CD4-positive, alpha-beta T cell treated with Interleukin-21 for 1 hour (primary cell): ENCODE data around the gene TMEM86B.
"Not testable (repeated sequence)": the region's sequence is repeated elsewhere in the genome, so short reads cannot be mapped to it uniquely, and the experiment has no call there.

Source experiments
- DNase-seq: peaks from one replicate; pipeline ENCODE4 v3.0.0-alpha.2; 2020

The TMEM86B gene

GRCh38 chr19:55241935-55242464 is 13.4 kb upstream of the TMEM86B start:
- DNase-seq, result no peak

- no peak for DNase-seq
Measured at GRCh38 chr19:55241143-55241934, 12.8 kb upstream of the TMEM86B start.

GRCh38 chr19:55240713-55241020 is 12.1 kb upstream of the TMEM86B start:
- no peak for DNase-seq

- no peak for DNase-seq
Measured at GRCh38 chr19:55239004-55239403, 10.4 kb upstream of the TMEM86B start.

- DNase-seq, result no peak
Measured at GRCh38 chr19:55238030-55238429, 9.5 kb upstream of the TMEM86B start.

GRCh38 chr19:55232986-55233385 is 4.4 kb upstream of the TMEM86B start:
- DNase-seq, result no peak

- no peak for DNase-seq
Measured at GRCh38 chr19:55232286-55232602, 3.7 kb upstream of the TMEM86B start.

- no peak for DNase-seq
Measured at GRCh38 chr19:55231391-55232285, 3.1 kb upstream of the TMEM86B start.

GRCh38 chr19:55230780-55231179 is 2.2 kb upstream of the TMEM86B start:
- DNase-seq, result no peak

- no peak for DNase-seq
Measured at GRCh38 chr19:55230329-55230728, 1.8 kb upstream of the TMEM86B start.

- no peak for DNase-seq
Measured at GRCh38 chr19:55229789-55230182, 1.2 kb upstream of the TMEM86B start.

GRCh38 chr19:55229145-55229788 is 704 bp upstream of the TMEM86B start:
- no peak for DNase-seq

GRCh38 chr19:55228015-55228391 is 560 bp downstream of the TMEM86B start:
- DNase-seq, result no peak

GRCh38 chr19:55227241-55228014 is 1.1 kb downstream of the TMEM86B start:
- DNase-seq, result no peak

GRCh38 chr19:55226788-55227187 is 1.8 kb downstream of the TMEM86B start:
- no peak for DNase-seq

GRCh38 chr19:55226273-55226672 is 2.3 kb downstream of the TMEM86B start:
- DNase-seq, result no peak

- DNase-seq, result no peak
Measured at GRCh38 chr19:55225415-55225958, 3.1 kb downstream of the TMEM86B start.

GRCh38 chr19:55224679-55225414 is 3.7 kb downstream of the TMEM86B start:
- not testable (repeated sequence) for DNase-seq

GRCh38 chr19:55224038-55224665 is 4.4 kb downstream of the TMEM86B start:
- DNase-seq, result no peak

GRCh38 chr19:55223291-55224037 is 5.1 kb downstream of the TMEM86B start:
- DNase-seq, result no peak

GRCh38 chr19:55220525-55220924 is 8.0 kb downstream of the TMEM86B start:
- DNase-seq, result no peak
